Parathyroid adenoma (tissue), 2 donors: ENCODE results near the gene DAB2IP.

Source experiments
- H2AFZ ChIP-seq: fragments of 300-600 bp; sonication (generic); one replicate; pipeline ENCODE4 v1.7.0; 2017; ENCODE audit warnings: antibody characterized with exemption, mild to moderate bottlenecking
- H3K27ac ChIP-seq: fragments of 300-600 bp; sonication (generic); one replicate; pipeline ENCODE4 v1.7.0; 2017
- H3K27me3 ChIP-seq: fragments of 300-600 bp; sonication (generic); one replicate; pipeline ENCODE4 v1.7.0; 2017; ENCODE audit warnings: low read length; ENCODE audit not compliant: control insufficient read depth, insufficient read depth
- H3K36me3 ChIP-seq: fragments of 300-600 bp; sonication (generic); one replicate; pipeline ENCODE4 v1.7.0; 2017; ENCODE audit warnings: low read length; ENCODE audit not compliant: control insufficient read depth, insufficient read depth
- H3K4me1 ChIP-seq: fragments of 300-600 bp; sonication (generic); one replicate; pipeline ENCODE4 v1.7.0; 2017; ENCODE audit warnings: control low read depth
- H3K4me2 ChIP-seq: fragments of 300-600 bp; sonication (generic); one replicate; pipeline ENCODE4 v1.7.0; 2017; ENCODE audit warnings: low read length
- H3K4me3 ChIP-seq: fragments of 300-600 bp; sonication (generic); one replicate; pipeline ENCODE4 v1.7.0; 2017; ENCODE audit warnings: low read depth, low read length
- H3K79me2 ChIP-seq: fragments of 300-600 bp; sonication (generic); one replicate; pipeline ENCODE4 v1.7.0; 2017; ENCODE audit warnings: control low read depth
- H3K9ac ChIP-seq: fragments of 300-600 bp; sonication (generic); one replicate; pipeline ENCODE4 v1.7.0; 2017; ENCODE audit warnings: mild to moderate bottlenecking
- H3K9me3 ChIP-seq: fragments of 300-600 bp; sonication (generic); one replicate; pipeline ENCODE4 v1.7.0; 2017; ENCODE audit warnings: low read length; ENCODE audit not compliant: control insufficient read depth
- CTCF ChIP-seq: fragments of 300-600 bp; sonication (generic); IDR thresholded peaks from one replicate; pipeline ENCODE4 v1.7.0; 2017; ENCODE audit warnings: antibody characterized with exemption, mild to moderate bottlenecking
- donor health status: primary hyperparathyroidism.

Gene DAB2IP

GRCh38 chr9:121729769-121730562 lies 78.5 kb downstream of the DAB2IP start:
- peaks cover 37% of the 10 kb centered on the region for H3K79me2 ChIP-seq
- no peak overlapping the region for H3K4me2 ChIP-seq
- H3K9ac ChIP-seq = no peak overlapping the region
- no peak overlapping the region for H3K27ac ChIP-seq
- H3K9me3 ChIP-seq = no peaks in the 10 kb centered on the region
- no peak overlapping the region for H2AFZ ChIP-seq
- H3K27me3 ChIP-seq = no peaks in the 10 kb centered on the region
- TF ChIP-seq CTCF = no peak
- H3K4me3 ChIP-seq = no peak overlapping the region
- H3K4me1 ChIP-seq = peaks cover 5% of the 10 kb centered on the region
- no peaks in the 10 kb centered on the region for H3K36me3 ChIP-seq

GRCh38 chr9:121731090-121731489 lies 79.7 kb downstream of the DAB2IP start:
- no peak overlapping the region for H3K27ac ChIP-seq
- H3K79me2 ChIP-seq = peaks cover 30% of the 10 kb centered on the region
- H3K9me3 ChIP-seq = no peaks in the 10 kb centered on the region
- H2AFZ ChIP-seq = no peak overlapping the region
- peaks cover 5% of the 10 kb centered on the region for H3K4me1 ChIP-seq
- H3K9ac ChIP-seq = no peak overlapping the region
- H3K27me3 ChIP-seq = no peaks in the 10 kb centered on the region
- no peak overlapping the region for H3K4me2 ChIP-seq
- H3K36me3 ChIP-seq = no peaks in the 10 kb centered on the region
- TF ChIP-seq CTCF = no peak
- H3K4me3 ChIP-seq = no peak overlapping the region

- H3K9me3 ChIP-seq = no peaks in the 10 kb centered on the region
- H3K9ac ChIP-seq = no peak overlapping the region
- H3K27me3 ChIP-seq = no peaks in the 10 kb centered on the region
- H3K4me2 ChIP-seq = no peak overlapping the region
- peaks cover 5% of the 10 kb centered on the region for H3K4me1 ChIP-seq
- no peak overlapping the region for H2AFZ ChIP-seq
- peaks cover 28% of the 10 kb centered on the region for H3K79me2 ChIP-seq
- no peak overlapping the region for H3K27ac ChIP-seq
- no peak overlapping the region for H3K4me3 ChIP-seq
- no peak for TF ChIP-seq CTCF
- no peaks in the 10 kb centered on the region for H3K36me3 ChIP-seq
Measured at GRCh38 chr9:121731919-121732318, 80.5 kb downstream of the DAB2IP start.

DNA sequence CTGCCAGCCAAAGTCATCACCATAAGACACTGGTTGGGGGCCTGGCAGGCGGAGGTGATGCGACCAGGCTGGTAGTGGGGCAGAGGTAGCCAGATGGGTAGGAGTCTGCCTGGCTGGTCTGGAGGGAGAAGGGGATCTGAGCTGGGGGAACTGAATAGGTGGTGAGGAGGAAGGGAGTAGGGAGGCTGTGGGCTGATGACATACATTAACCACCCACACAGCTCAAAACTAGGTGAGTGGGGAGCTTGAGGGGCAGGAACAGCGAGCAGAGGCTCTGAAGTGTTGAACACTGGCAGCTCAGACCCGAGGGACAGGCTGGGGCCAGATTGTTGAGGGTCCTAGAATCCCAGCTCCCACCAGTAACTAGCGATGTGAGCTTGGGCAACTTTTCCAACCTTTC lies 81.0 kb downstream of the DAB2IP start:
- TF ChIP-seq CTCF = no peak
- H3K27me3 ChIP-seq = no peaks in the 10 kb centered on the region

DNA sequence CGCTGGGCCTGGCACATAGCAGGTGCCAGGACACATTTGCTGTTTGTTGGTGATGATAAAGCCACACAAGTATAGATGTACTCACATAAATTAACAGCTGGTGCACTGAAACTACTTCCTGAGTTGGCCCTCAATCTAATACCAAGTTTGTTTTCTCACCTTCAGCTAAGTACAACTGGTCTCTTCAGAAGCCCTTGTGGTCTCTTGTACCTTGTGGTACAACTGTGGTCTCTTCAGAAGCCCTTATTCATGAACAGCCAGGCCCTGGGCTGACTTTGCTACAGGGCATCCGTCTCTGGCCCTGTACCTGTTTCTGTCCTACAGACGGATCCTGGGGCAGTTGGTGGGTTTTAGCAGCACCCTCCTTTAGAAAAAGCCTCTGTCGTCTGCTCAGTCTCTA lies 81.5 kb downstream of the DAB2IP start:
- no peak overlapping the region for H3K27ac ChIP-seq
- no peaks in the 10 kb centered on the region for H3K9me3 ChIP-seq
- H3K9ac ChIP-seq = no peak overlapping the region
- H3K27me3 ChIP-seq = no peaks in the 10 kb centered on the region
- no peak overlapping the region for H3K4me2 ChIP-seq
- H2AFZ ChIP-seq = no peak overlapping the region
- no peak overlapping the region for H3K4me3 ChIP-seq
- H3K4me1 ChIP-seq = peaks cover 5% of the 10 kb centered on the region
- H3K79me2 ChIP-seq = peaks cover 28% of the 10 kb centered on the region
- no peaks in the 10 kb centered on the region for H3K36me3 ChIP-seq
- TF ChIP-seq CTCF = no peak

More for the DNA sequence above, 81.0 kb downstream of the DAB2IP start:
- H3K4me3 ChIP-seq = no peak overlapping the region
- no peaks in the 10 kb centered on the region for H3K9me3 ChIP-seq
- H3K79me2 ChIP-seq = peaks cover 28% of the 10 kb centered on the region
- peaks cover 5% of the 10 kb centered on the region for H3K4me1 ChIP-seq
- H3K9ac ChIP-seq = no peak overlapping the region
- H3K27ac ChIP-seq = no peak overlapping the region
- H3K4me2 ChIP-seq = no peak overlapping the region
- no peak overlapping the region for H2AFZ ChIP-seq
- no peaks in the 10 kb centered on the region for H3K36me3 ChIP-seq
